ENCODE measurements around the gene TTC22.

TTC22 gene

DNA sequence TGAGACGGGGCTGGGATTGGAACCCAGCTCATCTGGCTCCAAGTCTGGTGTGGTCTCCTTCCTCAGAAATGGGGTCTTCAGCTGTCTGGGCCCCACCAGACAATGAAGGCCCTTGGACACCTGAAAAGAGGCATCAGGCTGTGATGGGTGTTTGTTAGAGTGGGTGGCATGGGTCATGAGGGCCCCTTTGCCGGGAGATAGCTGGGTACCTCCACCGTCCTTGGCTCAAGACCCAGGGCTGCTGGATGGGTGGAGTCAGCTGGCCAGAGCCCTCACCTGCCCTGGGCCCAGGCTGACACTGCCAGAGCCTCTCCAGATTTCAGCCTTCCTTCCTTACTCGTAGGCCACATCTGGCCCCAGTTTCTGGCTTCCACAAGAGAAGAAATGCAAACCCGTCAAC lies 13.4 kb upstream of the TTC22 start:
- Histone ChIP-seq H3K36me3 (ENCODE audit: control insufficient read depth in 2 of 2, insufficient read depth in 2 of 2, low read length in 2 of 2) (no peaks in the 10 kb centered on the region), H3K9ac (ENCODE audit: low read length in 2 of 2) (no peak overlapping the region), H3K9me3 (ENCODE audit: control insufficient read depth in 2 of 2, low read length in 2 of 2) (no peaks in the 10 kb centered on the region), H3K27ac (ENCODE audit: low read length) (no peak overlapping the region), H3K4me1 (ENCODE audit: control insufficient read depth, insufficient read depth, low read length) (no peaks in the 10 kb centered on the region), H3K27me3 (ENCODE audit: control insufficient read depth in 1 of 2, insufficient read depth in 2 of 2, low read length in 2 of 2) (peaks cover 0 to 3% of the 10 kb centered on the region in 2 donors), H3K4me3 (ENCODE audit: low read length in 2 of 2) (no peak overlapping the region)

DNA sequence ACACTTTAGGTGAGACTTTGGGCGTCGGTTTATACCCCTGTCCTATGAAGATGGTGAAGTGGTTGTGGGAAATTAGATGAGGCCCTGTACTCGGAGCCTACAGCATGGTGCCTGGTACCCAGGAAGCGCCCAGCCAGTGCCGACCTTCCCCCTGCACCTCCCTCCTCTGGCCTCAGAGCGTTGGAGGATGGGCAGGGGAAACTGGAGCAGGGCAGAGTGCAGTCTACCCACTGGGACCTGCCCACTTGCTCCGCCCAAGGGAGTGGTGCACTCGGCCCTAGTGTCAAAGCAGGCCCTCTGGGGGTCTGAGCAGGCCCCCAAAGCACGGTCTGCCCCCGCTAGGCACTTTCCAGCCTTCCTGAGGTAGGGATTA lies 13.0 kb upstream of the TTC22 start:
- Histone ChIP-seq H3K36me3 (ENCODE audit: control insufficient read depth in 2 of 2, insufficient read depth in 2 of 2, low read length in 2 of 2) (no peaks in the 10 kb centered on the region), H3K4me1 (ENCODE audit: control insufficient read depth, insufficient read depth, low read length) (no peaks in the 10 kb centered on the region), H3K27me3 (ENCODE audit: control insufficient read depth in 1 of 2, insufficient read depth in 2 of 2, low read length in 2 of 2) (peaks cover 0 to 3% of the 10 kb centered on the region in 2 donors), H3K27ac (ENCODE audit: low read length) (no peak overlapping the region), H3K9ac (ENCODE audit: low read length in 2 of 2) (no peak overlapping the region), H3K9me3 (ENCODE audit: control insufficient read depth in 2 of 2, low read length in 2 of 2) (no peaks in the 10 kb centered on the region), H3K4me3 (ENCODE audit: low read length in 2 of 2) (no peak overlapping the region)

GRCh38 chr1:54813485-54814125 lies 12.5 kb upstream of the TTC22 start:
- Histone ChIP-seq H3K4me3 (ENCODE audit: low read length in 2 of 2) (no peak overlapping the region), H3K4me1 (ENCODE audit: control insufficient read depth, insufficient read depth, low read length) (no peaks in the 10 kb centered on the region), H3K27ac (ENCODE audit: low read length) (no peak overlapping the region), H3K9ac (ENCODE audit: low read length in 2 of 2) (no peak overlapping the region), H3K36me3 (ENCODE audit: control insufficient read depth in 2 of 2, insufficient read depth in 2 of 2, low read length in 2 of 2) (no peaks in the 10 kb centered on the region), H3K27me3 (ENCODE audit: control insufficient read depth in 1 of 2, insufficient read depth in 2 of 2, low read length in 2 of 2) (peaks cover 0 to 3% of the 10 kb centered on the region in 2 donors), H3K9me3 (ENCODE audit: control insufficient read depth in 2 of 2, low read length in 2 of 2) (no peaks in the 10 kb centered on the region)

- Histone ChIP-seq H3K27ac (ENCODE audit: low read length) (no peak overlapping the region), H3K9ac (ENCODE audit: low read length in 2 of 2) (no peak overlapping the region), H3K36me3 (ENCODE audit: control insufficient read depth in 2 of 2, insufficient read depth in 2 of 2, low read length in 2 of 2) (no peaks in the 10 kb centered on the region), H3K4me3 (ENCODE audit: low read length in 2 of 2) (no peak overlapping the region), H3K27me3 (ENCODE audit: control insufficient read depth in 1 of 2, insufficient read depth in 2 of 2, low read length in 2 of 2) (peaks cover 0 to 3% of the 10 kb centered on the region in 2 donors), H3K4me1 (ENCODE audit: control insufficient read depth, insufficient read depth, low read length) (no peaks in the 10 kb centered on the region), H3K9me3 (ENCODE audit: control insufficient read depth in 2 of 2, low read length in 2 of 2) (no peaks in the 10 kb centered on the region)
Measured at GRCh38 chr1:54812801-54813484, 11.8 kb upstream of the TTC22 start.

DNA sequence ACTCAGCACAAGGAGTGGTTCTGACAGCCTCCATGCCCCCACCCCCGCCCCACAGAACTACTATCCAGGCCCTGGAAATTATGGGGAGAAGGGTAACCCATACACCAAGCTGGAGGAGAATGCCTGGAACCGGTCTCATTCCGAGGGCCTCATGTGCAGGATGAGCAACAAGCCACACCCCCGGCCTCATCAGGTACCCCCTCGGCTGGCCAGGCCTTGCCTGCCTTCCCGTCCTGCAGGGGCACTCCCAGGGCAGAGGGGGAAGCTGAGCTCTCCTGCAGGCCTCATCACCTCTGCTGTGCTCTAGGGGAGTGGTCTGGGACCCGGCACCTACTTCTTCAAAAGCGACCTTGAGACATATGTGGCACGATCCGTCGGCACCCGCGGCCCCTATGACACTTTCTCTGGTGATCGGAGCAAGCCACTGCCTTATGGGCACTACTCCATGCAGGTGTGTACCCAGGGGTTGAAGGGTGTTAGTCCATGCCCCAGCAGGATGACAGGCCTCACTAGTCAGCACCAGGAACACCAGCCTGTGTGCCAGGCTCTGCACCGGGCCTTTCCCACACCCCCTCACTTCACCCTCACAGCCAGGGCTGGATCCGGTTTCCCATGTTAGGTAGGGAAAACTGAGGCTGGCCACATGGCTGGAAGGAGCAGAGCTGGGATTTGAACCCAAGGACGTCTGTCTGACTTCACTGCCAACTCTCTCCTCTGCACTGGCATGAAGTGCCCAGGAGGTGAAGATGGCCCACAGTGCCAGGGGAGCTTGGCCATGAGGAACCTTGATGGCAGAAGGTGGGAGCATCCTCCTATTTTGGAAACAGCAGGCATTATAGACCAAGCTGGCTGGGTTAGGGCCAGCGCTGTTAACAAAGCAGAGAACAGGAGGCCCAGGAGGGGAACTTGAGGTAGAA lies 10.9 kb upstream of the TTC22 start:
- H3K27me3 ChIP-seq (ENCODE audit: control insufficient read depth in 1 of 2, insufficient read depth in 2 of 2, low read length in 2 of 2) = peaks cover 0 to 5% of the 10 kb centered on the region in 2 donors
- no peaks in the 10 kb centered on the region for H3K4me1 ChIP-seq (ENCODE audit: control insufficient read depth, insufficient read depth, low read length)
- no peaks in the 10 kb centered on the region for H3K36me3 ChIP-seq (ENCODE audit: control insufficient read depth in 2 of 2, insufficient read depth in 2 of 2, low read length in 2 of 2)
- no peak overlapping the region for H3K9ac ChIP-seq (ENCODE audit: low read length in 2 of 2)
- H3K9me3 ChIP-seq (ENCODE audit: control insufficient read depth in 2 of 2, low read length in 2 of 2) = no peaks in the 10 kb centered on the region
- no peak overlapping the region for H3K4me3 ChIP-seq (ENCODE audit: low read length in 2 of 2)
- H3K27ac ChIP-seq (ENCODE audit: low read length) = no peak overlapping the region

- H3K9ac ChIP-seq (ENCODE audit: low read length in 2 of 2) = no peak overlapping the region
- H3K27me3 ChIP-seq (ENCODE audit: control insufficient read depth in 1 of 2, insufficient read depth in 2 of 2, low read length in 2 of 2) = peaks cover 0 to 5% of the 10 kb centered on the region in 2 donors
- no peak overlapping the region for H3K4me3 ChIP-seq (ENCODE audit: low read length in 2 of 2)
- no peak overlapping the region for H3K27ac ChIP-seq (ENCODE audit: low read length)
- no peaks in the 10 kb centered on the region for H3K9me3 ChIP-seq (ENCODE audit: control insufficient read depth in 2 of 2, low read length in 2 of 2)
- H3K4me1 ChIP-seq (ENCODE audit: control insufficient read depth, insufficient read depth, low read length) = no peaks in the 10 kb centered on the region
- H3K36me3 ChIP-seq (ENCODE audit: control insufficient read depth in 2 of 2, insufficient read depth in 2 of 2, low read length in 2 of 2) = no peaks in the 10 kb centered on the region
Measured at GRCh38 chr1:54811066-54811465, 9.9 kb upstream of the TTC22 start.

- Histone ChIP-seq H3K36me3 (ENCODE audit: control insufficient read depth in 2 of 2, insufficient read depth in 2 of 2, low read length in 2 of 2) (no peaks in the 10 kb centered on the region), H3K27me3 (ENCODE audit: control insufficient read depth in 1 of 2, insufficient read depth in 2 of 2, low read length in 2 of 2) (peaks cover 5% of the 10 kb centered on the region in 2 donors), H3K27ac (ENCODE audit: low read length) (no peak overlapping the region), H3K4me3 (ENCODE audit: low read length in 2 of 2) (no peak overlapping the region), H3K9ac (ENCODE audit: low read length in 2 of 2) (no peak overlapping the region), H3K9me3 (ENCODE audit: control insufficient read depth in 2 of 2, low read length in 2 of 2) (no peaks in the 10 kb centered on the region), H3K4me1 (ENCODE audit: control insufficient read depth, insufficient read depth, low read length) (no peaks in the 10 kb centered on the region)
Measured at GRCh38 chr1:54810153-54810942, 9.2 kb upstream of the TTC22 start.

DNA sequence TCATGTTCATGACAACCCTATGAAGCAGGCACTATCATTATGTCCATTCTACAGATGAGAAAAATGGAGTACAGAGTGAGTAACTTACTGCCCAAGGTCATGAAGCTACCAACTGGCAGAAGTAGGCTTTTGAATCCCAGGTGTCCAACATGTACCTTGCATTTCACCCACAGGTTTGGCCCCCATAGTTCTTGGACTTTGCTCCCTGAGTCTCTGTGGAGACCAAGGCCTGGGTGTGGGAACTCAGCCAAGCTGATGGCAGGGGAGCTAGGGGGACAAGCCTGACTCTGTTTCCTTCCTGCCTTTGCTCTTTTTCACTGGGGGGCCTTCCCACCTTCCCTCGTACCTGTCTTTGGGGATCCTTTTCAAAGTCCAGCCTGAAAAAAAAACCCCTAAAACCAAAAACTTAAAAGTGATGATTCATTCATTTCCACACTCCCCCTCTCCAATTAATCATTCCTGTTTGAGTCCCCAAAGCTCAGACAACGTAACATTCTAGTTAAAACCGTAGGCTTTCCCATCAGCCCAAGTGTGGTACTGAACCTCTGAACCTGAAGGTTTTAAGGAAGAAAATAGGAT lies 8.5 kb upstream of the TTC22 start:
- peaks cover 9 to 10% of the 10 kb centered on the region in 2 donors for H3K27me3 ChIP-seq (ENCODE audit: control insufficient read depth in 1 of 2, insufficient read depth in 2 of 2, low read length in 2 of 2)
- no peak overlapping the region for H3K27ac ChIP-seq (ENCODE audit: low read length)
- H3K9ac ChIP-seq (ENCODE audit: low read length in 2 of 2) = no peak overlapping the region
- H3K4me1 ChIP-seq (ENCODE audit: control insufficient read depth, insufficient read depth, low read length) = no peaks in the 10 kb centered on the region
- no peaks in the 10 kb centered on the region for H3K36me3 ChIP-seq (ENCODE audit: control insufficient read depth in 2 of 2, insufficient read depth in 2 of 2, low read length in 2 of 2)
- H3K9me3 ChIP-seq (ENCODE audit: control insufficient read depth in 2 of 2, low read length in 2 of 2) = no peaks in the 10 kb centered on the region
- no peak overlapping the region for H3K4me3 ChIP-seq (ENCODE audit: low read length in 2 of 2)

GRCh38 chr1:54808443-54809207 lies 7.5 kb upstream of the TTC22 start:
- Histone ChIP-seq H3K9me3 (ENCODE audit: control insufficient read depth in 2 of 2, low read length in 2 of 2) (no peaks in the 10 kb centered on the region), H3K27ac (ENCODE audit: low read length) (no peak overlapping the region)

More at GRCh38 chr1:54808443-54809207, 7.5 kb upstream of the TTC22 start:
- peaks cover 9 to 16% of the 10 kb centered on the region in 2 donors for H3K27me3 ChIP-seq (ENCODE audit: control insufficient read depth in 1 of 2, insufficient read depth in 2 of 2, low read length in 2 of 2)
- H3K9ac ChIP-seq (ENCODE audit: low read length in 2 of 2) = no peak overlapping the region
- H3K36me3 ChIP-seq (ENCODE audit: control insufficient read depth in 2 of 2, insufficient read depth in 2 of 2, low read length in 2 of 2) = no peaks in the 10 kb centered on the region
- no peaks in the 10 kb centered on the region for H3K4me1 ChIP-seq (ENCODE audit: control insufficient read depth, insufficient read depth, low read length)
- H3K4me3 ChIP-seq (ENCODE audit: low read length in 2 of 2) = no peak overlapping the region
